ENCODE measurements around the gene UTP4.

UTP4 gene

GRCh38 chr16:69106491-69107315, 25.7 kb upstream of the UTP4 start:
- peak overlapping the region; percentile 71 for H3K9ac ChIP-seq (ENCODE audit: low read depth, low read length)

DNA sequence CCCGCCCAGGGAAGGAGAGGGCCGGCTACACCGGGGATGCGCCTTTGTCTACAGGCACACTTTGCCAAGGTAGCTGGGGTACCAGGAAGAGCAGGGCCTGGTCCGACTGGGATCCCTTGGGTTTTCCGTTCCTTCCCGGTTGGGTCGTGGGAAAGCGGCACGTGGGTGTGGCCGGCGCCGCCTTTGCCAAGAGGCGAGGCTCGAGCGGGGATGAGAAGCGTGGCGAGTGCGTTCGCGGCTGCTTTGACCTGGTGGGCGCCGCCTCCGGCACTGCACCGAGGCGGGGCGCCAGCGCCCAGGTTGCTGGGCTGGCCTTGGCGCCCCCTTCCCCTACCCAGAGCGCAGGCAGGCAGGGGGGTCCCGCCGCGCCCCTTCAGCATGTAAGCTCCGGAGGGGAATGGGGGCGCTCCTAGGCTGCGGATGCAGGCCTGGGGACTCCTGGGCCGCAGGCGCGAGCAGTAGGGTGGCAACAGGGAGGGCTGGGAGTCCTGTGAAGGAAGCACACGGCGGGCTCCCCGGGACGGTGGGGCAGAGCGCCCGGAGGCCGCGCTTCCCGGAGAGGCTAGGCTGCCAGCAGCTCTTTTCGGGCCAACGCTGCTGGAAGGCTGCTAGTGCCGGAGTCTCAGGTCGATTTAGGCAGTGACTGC, 25.0 kb upstream of the UTP4 start:
- Histone ChIP-seq H3K4me1 (ENCODE audit: insufficient read depth, low read length) (peaks cover 12% of the 10 kb centered on the region), H3K9ac (ENCODE audit: low read depth, low read length) (peak overlapping the region; percentile 71)

More at GRCh38 chr16:69106491-69107315, 25.7 kb upstream of the UTP4 start:
- Histone ChIP-seq H3K36me3 (ENCODE audit: insufficient read depth, low read length) (peaks cover 6% of the 10 kb centered on the region; the same call in 1 of the 2 replicates), H3K9me3 (ENCODE audit: control insufficient read depth, insufficient read depth, low read length) (no peaks in the 10 kb centered on the region), H3K4me1 (ENCODE audit: insufficient read depth, low read length) (peaks cover 18% of the 10 kb centered on the region)

DNA sequence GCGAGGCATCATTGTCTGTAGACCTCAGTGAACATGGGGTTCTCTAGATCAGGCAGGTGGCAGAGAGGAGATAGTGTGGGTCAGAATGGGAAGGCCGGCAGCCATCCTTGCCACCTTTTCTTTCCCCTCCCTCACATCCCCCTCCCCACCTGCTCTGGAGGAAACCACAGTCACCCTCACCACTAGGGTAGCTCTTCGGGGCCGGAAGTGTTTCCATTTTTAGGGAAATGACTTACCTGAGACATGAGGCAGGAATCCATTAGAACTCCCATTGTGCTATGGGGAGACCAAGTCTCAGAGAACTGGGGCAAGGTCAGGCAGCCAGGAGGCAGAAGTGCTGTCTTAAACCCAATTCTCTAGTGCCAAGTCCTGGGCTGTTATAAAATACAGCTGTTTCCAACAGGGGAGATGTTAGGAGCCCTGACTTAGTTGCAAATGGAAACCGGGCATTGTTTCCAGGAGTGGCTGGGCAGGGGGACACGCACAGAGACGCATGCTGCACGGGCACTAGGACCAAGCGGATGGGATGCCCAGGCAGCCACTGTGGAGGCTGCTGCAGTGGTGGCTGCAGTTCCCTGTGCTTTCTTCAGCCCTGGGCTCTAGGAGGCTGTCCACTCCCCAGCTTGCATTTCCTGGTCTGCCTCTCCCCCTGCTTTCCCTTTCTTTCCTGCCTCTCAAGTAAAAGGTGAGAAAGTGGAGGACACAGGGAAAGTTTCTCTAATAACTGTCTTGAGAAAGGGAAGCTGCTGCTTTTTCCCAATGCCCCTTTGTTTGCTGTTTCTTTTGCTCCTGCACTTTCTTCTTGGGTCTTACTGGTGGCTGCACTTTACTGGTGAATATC, 24.2 kb upstream of the UTP4 start:
- Histone ChIP-seq H3K36me3 (ENCODE audit: insufficient read depth, low read length) (peaks cover 6% of the 10 kb centered on the region; the same call in 1 of the 2 replicates), H3K9me3 (ENCODE audit: control insufficient read depth, insufficient read depth, low read length) (no peaks in the 10 kb centered on the region), H3K9ac (ENCODE audit: low read depth, low read length) (peak overlapping the region; percentile 71), H3K4me1 (ENCODE audit: insufficient read depth, low read length) (peaks cover 8% of the 10 kb centered on the region; the same call in 1 of the 2 replicates)

More for the DNA sequence above, 25.0 kb upstream of the UTP4 start:
- no peaks in the 10 kb centered on the region for H3K9me3 ChIP-seq (ENCODE audit: control insufficient read depth, insufficient read depth, low read length)
- peaks cover 6% of the 10 kb centered on the region; the same call in 1 of the 2 replicates for H3K36me3 ChIP-seq (ENCODE audit: insufficient read depth, low read length)

DNA sequence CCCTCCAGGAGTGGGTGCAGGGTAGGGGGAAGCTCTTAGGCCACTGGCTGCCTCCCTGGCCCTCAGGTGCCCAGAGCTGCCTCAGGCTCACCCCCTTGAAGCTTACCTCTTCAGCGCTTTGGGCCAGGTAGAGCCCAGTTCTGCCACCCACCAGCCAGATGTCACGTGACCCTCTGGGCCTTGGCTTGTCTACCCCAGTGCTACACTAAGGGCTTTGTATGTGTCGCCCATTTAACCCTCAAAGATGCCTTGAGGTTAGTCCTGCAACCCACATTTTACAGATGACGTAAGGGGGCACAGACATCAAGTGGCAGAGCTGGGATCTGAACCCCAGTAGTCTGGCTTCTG, 23.6 kb upstream of the UTP4 start:
- peaks cover 11% of the 10 kb centered on the region for H3K36me3 ChIP-seq (ENCODE audit: insufficient read depth, low read length)
- H3K4me1 ChIP-seq (ENCODE audit: insufficient read depth, low read length), result peaks cover 8% of the 10 kb centered on the region; the same call in 1 of the 2 replicates
- peak overlapping the region; percentile 71; the same call in 1 of the 2 replicates for H3K9ac ChIP-seq (ENCODE audit: low read depth, low read length)

GRCh38 chr16:69109486-69110270, 22.8 kb upstream of the UTP4 start:
- H3K9me3 ChIP-seq (ENCODE audit: control insufficient read depth, insufficient read depth, low read length), result no peaks in the 10 kb centered on the region
- H3K36me3 ChIP-seq (ENCODE audit: insufficient read depth, low read length), result peaks cover 18% of the 10 kb centered on the region
- H3K9ac ChIP-seq (ENCODE audit: low read depth, low read length), result no peak overlapping the region

More for the DNA sequence above, 23.6 kb upstream of the UTP4 start:
- no peaks in the 10 kb centered on the region for H3K9me3 ChIP-seq (ENCODE audit: control insufficient read depth, insufficient read depth, low read length)

GRCh38 chr16:69110406-69110805, 22.0 kb upstream of the UTP4 start:
- Histone ChIP-seq H3K9me3 (ENCODE audit: control insufficient read depth, insufficient read depth, low read length) (no peaks in the 10 kb centered on the region), H3K9ac (ENCODE audit: low read depth, low read length) (no peak overlapping the region), H3K36me3 (ENCODE audit: insufficient read depth, low read length) (peaks cover 23% of the 10 kb centered on the region), H3K4me1 (ENCODE audit: insufficient read depth, low read length) (peaks cover 8% of the 10 kb centered on the region; the same call in 1 of the 2 replicates)

More at GRCh38 chr16:69109486-69110270, 22.8 kb upstream of the UTP4 start:
- H3K4me1 ChIP-seq (ENCODE audit: insufficient read depth, low read length), result peaks cover 8% of the 10 kb centered on the region; the same call in 1 of the 2 replicates

GRCh38 chr16:69111216-69111875, 21.1 kb upstream of the UTP4 start:
- Histone ChIP-seq H3K36me3 (ENCODE audit: insufficient read depth, low read length) (peaks cover 31% of the 10 kb centered on the region), H3K4me1 (ENCODE audit: insufficient read depth, low read length) (peaks cover 8% of the 10 kb centered on the region; the same call in 1 of the 2 replicates), H3K9ac (ENCODE audit: low read depth, low read length) (no peak overlapping the region), H3K9me3 (ENCODE audit: control insufficient read depth, insufficient read depth, low read length) (no peaks in the 10 kb centered on the region)

- H3K4me1 ChIP-seq (ENCODE audit: insufficient read depth, low read length), result peaks cover 8% of the 10 kb centered on the region; the same call in 1 of the 2 replicates
- 0 out of 2 replicates have a peak, but pooled peaks cover under 1% of the 10 kb centered on the region for H3K9me3 ChIP-seq (ENCODE audit: control insufficient read depth, insufficient read depth, low read length)
- H3K36me3 ChIP-seq (ENCODE audit: insufficient read depth, low read length), result peaks cover 36% of the 10 kb centered on the region
- H3K9ac ChIP-seq (ENCODE audit: low read depth, low read length), result no peak overlapping the region
Measured at GRCh38 chr16:69111876-69112230, 20.6 kb upstream of the UTP4 start.

- peaks cover 8% of the 10 kb centered on the region; the same call in 1 of the 2 replicates for H3K4me1 ChIP-seq (ENCODE audit: insufficient read depth, low read length)
- peaks cover 40% of the 10 kb centered on the region for H3K36me3 ChIP-seq (ENCODE audit: insufficient read depth, low read length)
- no peak overlapping the region for H3K9ac ChIP-seq (ENCODE audit: low read depth, low read length)
- 0 out of 2 replicates have a peak, but pooled peaks cover 2% of the 10 kb centered on the region for H3K9me3 ChIP-seq (ENCODE audit: control insufficient read depth, insufficient read depth, low read length)
Measured at GRCh38 chr16:69112285-69113129, 19.9 kb upstream of the UTP4 start.

GRCh38 chr16:69113216-69113615, 19.2 kb upstream of the UTP4 start:
- no peak overlapping the region for H3K9ac ChIP-seq (ENCODE audit: low read depth, low read length)
- peaks cover 8% of the 10 kb centered on the region; the same call in 1 of the 2 replicates for H3K4me1 ChIP-seq (ENCODE audit: insufficient read depth, low read length)
- peaks cover 47% of the 10 kb centered on the region for H3K36me3 ChIP-seq (ENCODE audit: insufficient read depth, low read length)

DNA sequence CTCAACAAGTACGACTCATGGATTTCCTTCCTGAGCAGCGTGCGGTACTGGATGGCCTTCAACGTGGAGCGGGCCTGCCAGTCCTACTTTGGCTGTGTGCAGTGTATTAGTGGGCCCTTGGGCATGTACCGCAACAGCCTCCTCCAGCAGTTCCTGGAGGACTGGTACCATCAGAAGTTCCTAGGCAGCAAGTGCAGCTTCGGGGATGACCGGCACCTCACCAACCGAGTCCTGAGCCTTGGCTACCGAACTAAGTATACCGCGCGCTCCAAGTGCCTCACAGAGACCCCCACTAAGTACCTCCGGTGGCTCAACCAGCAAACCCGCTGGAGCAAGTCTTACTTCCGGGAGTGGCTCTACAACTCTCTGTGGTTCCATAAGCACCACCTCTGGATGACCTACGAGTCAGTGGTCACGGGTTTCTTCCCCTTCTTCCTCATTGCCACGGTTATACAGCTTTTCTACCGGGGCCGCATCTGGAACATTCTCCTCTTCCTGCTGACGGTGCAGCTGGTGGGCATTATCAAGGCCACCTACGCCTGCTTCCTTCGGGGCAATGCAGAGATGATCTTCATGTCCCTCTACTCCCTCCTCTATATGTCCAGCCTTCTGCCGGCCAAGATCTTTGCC, 18.0 kb upstream of the UTP4 start:
- peaks cover 59% of the 10 kb centered on the region for H3K36me3 ChIP-seq (ENCODE audit: insufficient read depth, low read length)
- no peaks in the 10 kb centered on the region for H3K4me1 ChIP-seq (ENCODE audit: insufficient read depth, low read length)
- peaks cover 10% of the 10 kb centered on the region; the same call in 1 of the 2 replicates for H3K9me3 ChIP-seq (ENCODE audit: control insufficient read depth, insufficient read depth, low read length)
- H3K9ac ChIP-seq (ENCODE audit: low read depth, low read length), result no peak overlapping the region

More at GRCh38 chr16:69113216-69113615, 19.2 kb upstream of the UTP4 start:
- peaks cover 7% of the 10 kb centered on the region; the same call in 1 of the 2 replicates for H3K9me3 ChIP-seq (ENCODE audit: control insufficient read depth, insufficient read depth, low read length)

GRCh38 chr16:69114976-69115355, 17.5 kb upstream of the UTP4 start:
- peaks cover 65% of the 10 kb centered on the region for H3K36me3 ChIP-seq (ENCODE audit: insufficient read depth, low read length)
- no peaks in the 10 kb centered on the region for H3K4me1 ChIP-seq (ENCODE audit: insufficient read depth, low read length)
- no peak overlapping the region for H3K9ac ChIP-seq (ENCODE audit: low read depth, low read length)
- peaks cover 10% of the 10 kb centered on the region; the same call in 1 of the 2 replicates for H3K9me3 ChIP-seq (ENCODE audit: control insufficient read depth, insufficient read depth, low read length)
